Measurements from ENCODE around the gene STEAP4.
"Not testable (repeated sequence)": the region's sequence is repeated elsewhere in the genome, so short reads cannot be mapped to it uniquely, and the experiment has no call there.

The STEAP4 gene

DNA sequence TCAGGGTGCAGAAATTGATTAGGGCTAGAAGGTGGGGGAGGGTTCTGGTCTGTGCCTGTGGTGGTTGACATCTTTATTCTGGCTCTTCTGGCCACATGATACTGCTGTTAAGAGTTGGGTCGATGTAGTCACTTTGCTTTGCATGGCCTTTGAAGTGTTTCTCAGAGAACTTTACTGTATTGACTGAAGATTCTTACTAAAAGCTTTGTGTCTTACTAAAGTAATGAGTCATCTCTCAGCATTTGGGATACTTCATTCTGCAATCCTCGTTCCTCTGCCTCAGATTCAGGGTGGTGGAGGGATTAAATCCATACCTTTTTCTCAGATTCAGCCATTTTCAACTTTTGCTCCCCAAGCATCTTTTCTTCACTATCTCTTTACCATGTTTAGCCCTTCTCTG, 38.6 kb downstream of the STEAP4 start:
- no peak for DNase-seq (ENCODE audit: low read depth in 2 of 2)

DNA sequence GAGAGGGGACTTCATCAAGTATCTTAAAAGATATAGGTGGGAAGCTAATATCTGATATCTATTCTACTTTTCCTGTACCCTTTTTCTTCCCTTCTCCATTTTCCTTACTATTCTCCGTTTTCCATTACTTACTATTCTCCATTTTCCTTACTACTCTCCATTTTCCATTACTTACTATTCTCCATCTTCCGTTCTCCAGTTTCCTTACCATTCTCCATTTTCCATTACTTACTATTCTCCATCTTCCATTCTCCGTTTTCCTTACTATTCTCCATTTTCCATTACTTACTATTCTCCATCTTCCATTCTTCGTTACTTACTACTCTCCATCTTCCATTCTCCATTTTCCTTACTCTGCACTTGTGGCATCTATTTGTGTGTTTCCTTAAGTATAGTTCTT, 39.3 kb downstream of the STEAP4 start:
- no peak for DNase-seq (ENCODE audit: low read depth in 2 of 2)

DNA sequence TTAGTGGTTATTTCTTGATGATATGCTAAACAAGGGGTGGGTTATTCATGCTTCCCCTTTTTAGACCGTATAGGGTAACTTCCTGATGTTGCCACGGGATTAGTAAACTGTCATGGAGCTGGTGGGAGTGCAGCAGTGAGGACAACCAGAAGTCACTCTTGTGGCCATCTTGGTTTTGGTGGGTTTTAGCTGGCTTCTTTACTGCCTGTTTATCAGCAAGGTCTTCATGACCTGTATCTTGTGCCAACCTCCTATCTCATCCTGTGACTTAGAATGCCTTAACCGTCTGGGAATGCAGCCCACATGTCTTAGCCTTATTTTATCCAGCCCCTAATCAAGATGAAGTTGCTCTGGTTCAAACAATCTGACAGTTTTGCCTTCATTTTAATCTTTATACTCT, 41.7 kb downstream of the STEAP4 start:
- not testable (repeated sequence) for DNase-seq (ENCODE audit: low read depth in 2 of 2)

DNA sequence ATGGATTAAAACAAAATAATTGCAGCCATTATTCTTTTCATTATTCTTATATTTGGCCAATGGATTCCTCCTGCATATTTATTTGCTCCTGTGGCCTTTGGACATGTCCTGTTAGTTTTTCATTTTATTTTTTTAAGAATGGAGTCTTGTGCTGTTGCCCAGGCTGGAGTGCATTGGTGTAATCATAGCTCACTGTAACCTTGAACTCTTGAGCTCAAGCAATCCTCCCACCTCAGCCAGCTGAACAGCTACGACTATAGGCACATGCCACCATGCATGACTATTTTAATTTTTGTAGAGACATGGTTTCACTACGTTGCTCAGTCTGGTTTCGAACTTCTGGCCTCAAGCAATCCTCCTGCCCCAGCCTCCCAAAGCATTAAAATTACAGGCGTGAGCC, 44.1 kb downstream of the STEAP4 start:
- no peak for DNase-seq (ENCODE audit: low read depth in 2 of 2)

DNA sequence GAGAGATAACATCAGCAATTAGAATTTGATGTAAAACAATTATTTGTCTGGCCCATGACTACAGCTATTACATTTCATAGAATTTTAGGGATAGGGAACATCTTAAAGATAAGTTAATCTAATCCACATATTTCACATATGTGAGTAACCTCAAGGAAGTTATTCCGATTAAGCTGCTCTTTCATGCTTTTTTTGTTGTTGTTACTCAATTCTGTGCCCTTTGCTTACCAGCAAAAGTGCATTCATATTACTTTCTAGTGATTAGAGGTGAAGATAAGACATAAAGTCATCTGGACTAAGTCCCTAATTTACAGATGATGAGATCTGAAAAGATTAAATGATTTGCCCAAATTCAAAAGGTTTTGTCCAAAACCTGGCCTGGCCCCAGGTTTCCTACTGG, 46.0 kb downstream of the STEAP4 start:
- DNase-seq (ENCODE audit: low read depth in 2 of 2) = no peak

DNA sequence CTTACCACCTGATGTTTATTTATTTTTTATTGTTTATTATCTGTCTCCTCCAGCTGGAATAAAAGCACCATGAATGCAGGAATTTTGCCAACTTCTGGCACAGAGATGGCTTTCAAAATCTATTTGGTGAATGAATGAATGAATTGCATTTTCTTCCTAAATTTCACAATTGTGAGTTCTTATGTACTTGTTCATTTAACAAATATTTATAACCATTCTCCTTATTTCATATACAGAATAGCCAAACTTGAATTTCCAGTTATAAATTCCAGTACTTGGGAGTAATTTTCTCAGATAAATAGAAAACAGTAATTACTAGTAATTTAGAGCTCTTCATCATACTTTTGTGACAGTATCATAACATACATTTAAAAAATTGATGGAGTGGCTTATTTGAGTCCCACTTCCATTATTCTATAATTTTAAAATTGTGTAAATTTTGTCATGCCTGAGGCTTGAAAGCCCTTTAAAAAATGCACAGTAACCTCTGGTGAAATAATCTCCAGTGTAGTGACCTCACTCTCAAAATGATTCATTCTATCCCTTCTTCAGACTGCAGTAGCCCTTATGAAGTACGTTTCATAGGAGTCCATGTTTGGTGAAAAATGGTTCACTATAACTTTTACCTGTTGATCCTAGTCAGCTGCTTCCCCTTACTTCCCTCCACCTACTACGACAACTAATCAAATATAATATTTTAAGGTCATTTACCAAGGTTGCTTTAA, 46.9 kb downstream of the STEAP4 start:
- no peak for DNase-seq (ENCODE audit: low read depth in 2 of 2)

DNA sequence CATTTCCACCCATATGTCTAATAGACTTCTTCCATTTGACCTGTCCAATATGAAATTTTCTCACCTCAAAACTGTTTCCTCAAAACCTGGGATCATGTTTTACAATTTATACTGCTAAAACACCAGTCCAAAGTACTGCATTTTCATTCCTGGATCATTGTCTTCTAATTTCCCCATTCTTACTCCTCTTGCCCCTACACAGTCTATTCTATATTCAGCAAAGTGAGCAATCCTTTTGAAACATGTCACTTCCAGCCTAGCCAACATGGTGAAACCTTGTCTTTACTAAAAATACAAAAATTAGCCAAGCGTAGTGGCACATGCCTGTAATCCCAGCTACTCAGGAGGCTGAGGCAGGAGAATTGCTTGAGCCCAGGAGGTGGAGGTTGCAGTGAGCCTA, 48.4 kb downstream of the STEAP4 start:
- DNase-seq (ENCODE audit: low read depth in 2 of 2) = not testable (repeated sequence)

DNA sequence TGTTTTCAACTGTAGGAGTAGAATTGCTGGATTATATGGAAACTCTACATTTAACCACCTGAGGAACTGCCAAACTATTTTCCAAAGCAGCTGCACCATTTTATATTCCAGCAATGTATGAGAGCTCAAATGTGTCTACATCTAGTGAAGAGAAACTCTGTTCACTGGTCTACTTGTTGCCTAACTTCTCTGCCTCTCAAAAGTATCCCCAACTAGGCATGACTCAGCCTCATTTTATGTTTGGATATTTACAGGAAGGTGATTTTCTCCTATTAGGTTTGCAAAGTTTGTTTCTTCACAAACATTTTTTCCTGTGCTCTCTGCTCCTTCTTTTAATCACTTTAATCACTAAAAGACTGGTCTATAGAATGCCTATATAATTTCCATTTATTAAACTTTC, 49.8 kb downstream of the STEAP4 start:
- no peak for DNase-seq (ENCODE audit: low read depth in 2 of 2)

DNA sequence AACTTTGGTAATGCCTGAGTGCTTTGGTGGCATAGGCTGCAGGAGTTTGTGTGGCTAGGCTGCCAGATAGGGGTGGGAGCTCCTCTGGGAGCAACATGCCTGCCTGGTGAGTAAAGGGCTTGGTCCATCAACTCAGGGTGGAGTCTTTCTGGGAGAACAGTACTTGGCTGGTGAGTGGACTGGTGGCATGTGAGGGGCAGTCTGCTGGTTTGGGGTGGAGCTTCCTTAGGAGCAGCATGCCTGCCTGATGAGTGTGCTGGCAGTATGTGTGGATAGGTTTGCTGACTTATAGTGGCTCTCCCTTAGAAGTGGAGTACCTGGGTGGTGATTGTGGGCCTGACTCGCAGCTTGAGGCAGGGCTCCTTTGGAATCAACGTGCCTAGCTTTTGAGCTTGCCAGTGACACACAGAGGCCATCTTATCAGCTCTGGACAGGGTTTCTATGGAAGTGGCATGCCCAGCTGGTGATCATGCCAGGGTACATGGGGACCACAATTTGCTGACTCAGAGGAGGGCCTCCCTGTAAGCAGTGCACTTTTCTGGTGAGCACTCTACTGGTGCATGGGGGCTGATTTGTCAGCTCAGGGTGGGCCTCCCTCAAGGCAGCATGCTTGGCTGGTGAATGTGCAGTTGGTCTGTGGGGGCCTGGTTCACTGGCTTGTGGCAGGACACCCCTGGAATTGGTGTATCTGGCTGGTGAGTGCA, 51.8 kb downstream of the STEAP4 start:
- no peak for DNase-seq (ENCODE audit: low read depth in 2 of 2)

DNA sequence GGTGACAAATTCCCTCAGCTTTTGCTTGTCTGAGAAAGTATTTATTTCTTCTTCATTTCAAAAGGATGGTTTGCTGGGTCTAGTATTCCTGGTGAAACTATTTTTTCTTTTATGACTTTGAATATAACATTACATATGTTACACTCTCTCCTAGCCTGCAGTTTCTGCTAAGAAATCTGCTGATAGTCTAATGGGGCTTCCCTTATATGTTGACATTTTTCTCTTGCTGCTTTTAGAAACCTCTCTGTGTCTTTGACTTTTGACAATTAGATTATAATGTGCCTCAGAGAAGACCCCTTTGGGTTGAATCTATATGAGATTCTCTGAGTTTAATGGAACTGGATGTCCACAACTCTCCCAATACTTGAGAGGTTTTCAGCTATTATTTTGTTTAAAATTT, 53.1 kb downstream of the STEAP4 start:
- DNase-seq (ENCODE audit: low read depth in 2 of 2) = no peak

DNA sequence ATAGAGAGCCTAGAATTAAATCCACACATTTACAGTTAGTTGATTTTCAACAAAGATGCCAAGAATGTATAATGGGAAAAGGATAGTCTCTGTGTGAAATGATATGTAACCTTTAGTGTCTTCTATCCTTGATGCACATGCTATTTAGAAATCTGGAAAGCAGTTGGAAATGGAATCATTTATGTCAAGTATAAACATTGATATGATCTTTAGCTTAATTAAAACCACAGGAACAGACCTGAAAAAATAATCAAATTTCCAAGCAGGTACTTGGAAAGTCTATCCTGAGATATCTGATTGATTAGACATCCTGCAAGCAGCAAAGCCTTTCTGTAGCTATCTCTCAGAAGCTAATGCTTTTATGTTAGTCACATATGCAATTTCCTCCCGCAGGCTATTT, 62.4 kb downstream of the STEAP4 start:
- no peak for DNase-seq (ENCODE audit: low read depth in 2 of 2)

DNA sequence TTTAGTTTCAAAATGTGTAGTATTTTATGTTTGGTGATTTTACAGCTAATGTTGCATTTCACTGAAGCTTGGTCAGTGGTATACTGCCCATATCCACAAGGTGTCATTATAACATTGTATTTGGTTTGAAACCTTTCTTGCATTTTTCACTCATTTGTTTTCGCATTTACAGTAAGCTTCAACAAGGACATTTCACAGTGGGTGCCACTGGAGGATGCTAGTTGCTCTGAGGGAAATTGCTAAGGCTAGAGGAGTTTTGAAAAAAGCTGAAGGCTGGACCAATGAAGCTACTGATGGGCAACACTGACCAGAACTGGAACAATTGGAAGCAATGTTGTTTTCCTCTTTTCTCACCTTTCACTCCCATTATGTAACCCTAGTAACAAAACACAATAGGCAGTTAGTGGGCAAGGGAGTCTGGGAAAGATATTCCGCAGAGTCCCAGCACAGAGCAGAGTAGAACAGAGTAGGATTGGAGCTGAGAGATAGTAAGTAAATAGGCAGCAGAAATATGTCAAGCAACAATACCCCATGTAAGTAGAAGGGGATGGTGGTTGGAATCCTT, 63.3 kb downstream of the STEAP4 start:
- no peak for DNase-seq (ENCODE audit: low read depth in 2 of 2)

- DNase-seq (ENCODE audit: low read depth in 2 of 2) = no peak
Observed at GRCh38 chr7:88239852-88240251, 66.8 kb downstream of the STEAP4 start.

DNA sequence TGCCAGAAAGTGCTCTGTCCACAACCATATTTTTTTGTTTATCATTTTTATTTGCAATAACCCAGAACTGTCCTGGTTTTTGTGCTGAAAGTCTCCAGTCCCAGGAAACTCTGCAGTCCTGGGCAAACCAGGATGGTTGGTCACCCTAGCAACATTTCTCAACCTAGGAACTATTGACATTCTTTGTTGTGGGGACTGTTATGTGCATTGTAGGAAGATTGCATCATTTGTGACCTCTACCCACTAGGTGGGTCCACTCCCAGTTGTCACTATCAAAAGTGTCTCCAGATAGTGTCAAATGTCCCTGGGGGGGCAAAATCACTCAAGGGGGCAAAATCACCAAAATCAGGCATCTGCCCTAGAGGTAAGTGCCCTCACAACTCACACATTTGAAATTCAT, 72.9 kb downstream of the STEAP4 start:
- DNase-seq (ENCODE audit: low read depth in 2 of 2) = no peak

GRCh38 chr7:88230646-88231045, 76.0 kb downstream of the STEAP4 start:
- DNase-seq (ENCODE audit: low read depth in 2 of 2) = no peak

DNA sequence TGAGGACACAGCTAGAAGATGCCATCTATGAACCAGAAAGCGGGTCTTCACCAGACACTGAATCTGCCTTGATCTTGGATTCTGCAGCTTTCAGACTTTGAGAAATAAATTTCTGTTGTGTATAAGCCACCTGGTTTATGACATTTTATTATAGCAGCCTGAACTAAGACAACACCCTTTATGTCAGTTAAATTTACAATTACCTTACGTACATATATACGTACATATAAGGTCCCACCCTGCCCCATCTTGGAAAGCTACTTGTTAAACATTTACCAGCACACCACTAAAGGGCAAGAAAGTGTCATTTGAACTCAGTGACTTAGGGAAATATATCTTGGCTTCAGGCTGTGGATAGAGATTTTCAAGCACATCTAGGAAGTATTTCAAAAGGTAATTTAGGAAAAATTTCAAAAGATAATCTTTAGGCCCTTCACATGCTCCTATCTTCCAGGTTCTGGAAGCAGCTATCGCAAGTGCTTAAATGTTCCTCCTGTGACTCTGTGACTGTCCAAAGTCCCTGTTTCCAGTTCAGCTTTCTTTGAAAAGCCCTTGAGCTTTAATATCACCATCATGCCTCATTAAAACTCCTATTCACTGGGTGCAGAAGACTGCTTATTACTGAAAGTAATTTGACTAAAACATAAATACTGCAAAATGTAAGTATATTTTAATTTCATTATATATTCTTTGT, 77.2 kb downstream of the STEAP4 start:
- DNase-seq (ENCODE audit: low read depth in 2 of 2) = no peak

GRCh38 chr7:88226886-88227516, 79.7 kb downstream of the STEAP4 start:
- DNase-seq (ENCODE audit: low read depth in 2 of 2) = no peak

- no peak for DNase-seq (ENCODE audit: low read depth in 2 of 2)
Observed at GRCh38 chr7:88226201-88226600, 80.5 kb downstream of the STEAP4 start.

DNA sequence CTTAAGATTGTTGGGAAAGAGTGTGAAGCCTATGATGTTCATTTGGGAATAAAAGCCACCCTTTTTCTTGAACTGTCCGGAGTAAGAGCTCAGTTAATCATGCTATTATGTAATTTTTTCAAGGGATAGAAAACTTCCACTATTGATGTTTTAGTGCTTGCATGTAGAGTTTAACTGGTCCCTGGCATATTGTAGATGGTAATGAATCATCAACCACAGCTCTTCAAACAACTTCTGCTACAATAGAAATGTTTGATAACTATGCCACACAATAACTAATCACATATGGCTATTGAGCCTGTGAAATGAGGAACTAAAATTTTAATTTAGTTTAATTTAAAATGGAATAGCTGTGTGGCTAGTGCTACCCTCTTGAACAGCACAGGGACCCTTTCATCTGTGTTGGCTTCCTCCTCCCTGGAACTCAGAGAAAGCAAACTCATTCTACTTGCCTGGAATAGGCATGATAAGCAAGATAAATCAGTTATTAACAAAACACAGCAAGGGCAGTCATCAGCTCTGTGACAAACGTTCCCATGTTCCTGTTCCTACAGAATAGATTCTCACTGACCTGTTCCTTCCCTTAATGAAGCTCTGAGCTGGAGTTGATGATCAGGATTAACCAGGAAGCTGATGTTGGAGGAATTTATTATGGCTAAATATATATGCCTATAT, 82.0 kb downstream of the STEAP4 start:
- DNase-seq (ENCODE audit: low read depth in 2 of 2) = no peak

- DNase-seq (ENCODE audit: low read depth in 2 of 2) = no peak
Observed at GRCh38 chr7:88223265-88223664, 83.4 kb downstream of the STEAP4 start.

All from stimulated activated CD8-positive, alpha-beta memory T cell treated with anti-CD3 and anti-CD28 coated beads, Interleukin-2, amount 100 ng/mL, for 48 hours (primary cell).